OCI-LY3 (cell line): Measurements from ENCODE around the gene LRP1B.

ENCODE experiments used
- EZH2phosphoT487 ChIP-seq: fragments of 200-600 bp; shearing (Covaris generic); IDR thresholded peaks from 2 replicates; pipeline ENCODE4 v1.6.1; 2018; ENCODE audit warnings: antibody characterized with exemption, mixed run types, low read depth
- TF ChIP-seq, protein P1 (sequence below): fragments of 200-600, 300-600 bp; sonication (generic); IDR thresholded peaks from 2 replicates; pipeline ENCODE4 v1.5.1; 2014; ENCODE audit warnings: antibody characterized with exemption, low read length, low read depth

DNA sequence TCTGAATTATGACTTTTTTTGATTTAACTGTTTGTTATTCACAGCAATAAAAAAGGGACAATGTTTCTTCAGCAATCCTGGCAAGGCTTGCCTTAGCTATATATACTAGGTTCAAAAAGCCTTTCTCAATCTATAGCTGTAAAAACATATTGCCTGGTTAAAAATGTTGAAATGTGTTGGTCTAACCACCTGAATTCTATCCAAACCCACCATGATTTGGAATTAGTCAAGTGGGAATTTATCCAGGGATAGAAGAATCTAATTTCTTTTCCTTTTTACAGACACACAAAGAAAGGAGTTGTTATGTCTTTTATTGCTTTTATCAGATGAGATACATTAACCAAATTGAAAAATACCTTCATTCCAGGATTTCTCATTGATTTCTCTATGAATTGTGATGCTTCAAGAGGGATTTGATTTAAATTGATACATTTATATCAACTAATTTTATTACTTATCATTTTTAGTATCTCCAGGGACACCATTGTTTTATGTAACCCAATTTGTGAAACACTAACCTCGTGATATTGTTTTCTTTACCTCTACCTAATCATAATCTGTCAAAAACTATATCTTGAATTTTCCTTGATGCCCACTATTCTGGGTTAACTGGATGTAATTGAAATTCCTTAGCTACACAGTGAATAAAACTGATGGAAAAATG, 88.1 kb downstream of the LRP1B start:
- TF ChIP-seq, protein P1, sequence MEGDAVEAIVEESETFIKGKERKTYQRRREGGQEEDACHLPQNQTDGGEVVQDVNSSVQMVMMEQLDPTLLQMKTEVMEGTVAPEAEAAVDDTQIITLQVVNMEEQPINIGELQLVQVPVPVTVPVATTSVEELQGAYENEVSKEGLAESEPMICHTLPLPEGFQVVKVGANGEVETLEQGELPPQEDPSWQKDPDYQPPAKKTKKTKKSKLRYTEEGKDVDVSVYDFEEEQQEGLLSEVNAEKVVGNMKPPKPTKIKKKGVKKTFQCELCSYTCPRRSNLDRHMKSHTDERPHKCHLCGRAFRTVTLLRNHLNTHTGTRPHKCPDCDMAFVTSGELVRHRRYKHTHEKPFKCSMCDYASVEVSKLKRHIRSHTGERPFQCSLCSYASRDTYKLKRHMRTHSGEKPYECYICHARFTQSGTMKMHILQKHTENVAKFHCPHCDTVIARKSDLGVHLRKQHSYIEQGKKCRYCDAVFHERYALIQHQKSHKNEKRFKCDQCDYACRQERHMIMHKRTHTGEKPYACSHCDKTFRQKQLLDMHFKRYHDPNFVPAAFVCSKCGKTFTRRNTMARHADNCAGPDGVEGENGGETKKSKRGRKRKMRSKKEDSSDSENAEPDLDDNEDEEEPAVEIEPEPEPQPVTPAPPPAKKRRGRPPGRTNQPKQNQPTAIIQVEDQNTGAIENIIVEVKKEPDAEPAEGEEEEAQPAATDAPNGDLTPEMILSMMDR: no peak
- no peak for TF ChIP-seq EZH2phosphoT487
